Astrocyte (in vitro differentiated cells and primary cell): ENCODE measurements around the gene RNH1. TPM values are rescaled to one million over a fixed set of nuclear protein-coding genes. Genes with fewer than 3 reads are reported as not detected.

Experiments used
- DNase-seq: peaks from one replicate; pipeline ENCODE4 v3.0.0-alpha.2; 2010; ENCODE audit warnings: low read depth
- FAIRE-seq: peaks from 2 replicates; lab custom pipeline; 2011; peaks lifted over from hg19 to GRCh38; lab: Jason Lieb, UNC
- H2AFZ ChIP-seq: 2 replicates; pipeline ENCODE4 v1.6.0; 2012; ENCODE audit warnings: low read depth, low read length, inconsistent platforms
- H3K27ac ChIP-seq: 2 replicates; pipeline ENCODE4 v1.5.1; 2011; ENCODE audit warnings: low read depth, low read length, inconsistent platforms
- H3K27me3 ChIP-seq: 2 replicates; pipeline ENCODE4 v1.6.0; 2011; ENCODE audit warnings: low read length, inconsistent platforms; ENCODE audit not compliant: insufficient read depth
- H3K36me3 ChIP-seq: 2 replicates; pipeline ENCODE4 v1.5.1; 2011; ENCODE audit warnings: low read length, inconsistent platforms; ENCODE audit not compliant: insufficient read depth
- H3K4me1 ChIP-seq: 2 replicates; pipeline ENCODE4 v1.5.1; 2011; ENCODE audit warnings: low read length, inconsistent platforms; ENCODE audit not compliant: insufficient read depth
- H3K4me2 ChIP-seq: 2 replicates; pipeline ENCODE4 v1.6.0; 2012; ENCODE audit warnings: low read length, inconsistent platforms
- H3K4me3 ChIP-seq: 2 replicates; pipeline ENCODE4 v1.5.1; 2011; ENCODE audit warnings: low read depth, mild to moderate bottlenecking, low read length, inconsistent platforms; ENCODE audit not compliant: insufficient read depth
- H3K79me2 ChIP-seq: 2 replicates; pipeline ENCODE4 v1.6.0; 2012; ENCODE audit warnings: mild to moderate bottlenecking, low read length, inconsistent platforms; ENCODE audit not compliant: insufficient read depth
- H3K9ac ChIP-seq: 2 replicates; pipeline ENCODE4 v1.6.0; 2012; ENCODE audit warnings: mild to moderate bottlenecking, low read length, inconsistent platforms
- H3K9me3 ChIP-seq: 2 replicates; pipeline ENCODE4 v1.5.1; 2012; ENCODE audit warnings: low read depth, mild to moderate bottlenecking, low read length, inconsistent platforms; ENCODE audit not compliant: insufficient read depth
- H4K20me1 ChIP-seq: 2 replicates; pipeline ENCODE4 v1.6.0; 2012; ENCODE audit warnings: low read length, inconsistent platforms; ENCODE audit not compliant: insufficient read depth
- H3K27ac Mint-ChIP-seq: one replicate; pipeline ENCODE4 v1.8.0; 2021; ENCODE audit warnings: mild to moderate bottlenecking, mixed read lengths; ENCODE audit not compliant: unreplicated experiment
- H3K27me3 Mint-ChIP-seq: one replicate; pipeline ENCODE4 v1.8.0; 2021; ENCODE audit warnings: low read depth, mixed read lengths; ENCODE audit not compliant: unreplicated experiment
- H3K36me3 Mint-ChIP-seq: one replicate; pipeline ENCODE4 v1.8.0; 2021; ENCODE audit warnings: low read depth, mixed read lengths; ENCODE audit not compliant: unreplicated experiment
- H3K4me1 Mint-ChIP-seq: one replicate; pipeline ENCODE4 v1.8.0; 2021; ENCODE audit warnings: low read depth, mixed read lengths; ENCODE audit not compliant: unreplicated experiment
- H3K4me3 Mint-ChIP-seq: one replicate; pipeline ENCODE4 v1.8.0; 2021; ENCODE audit warnings: mild to moderate bottlenecking, moderate library complexity, mixed read lengths; ENCODE audit not compliant: unreplicated experiment
- H3K9me3 Mint-ChIP-seq: one replicate; pipeline ENCODE4 v1.8.0; 2021; ENCODE audit warnings: mild to moderate bottlenecking, mixed read lengths; ENCODE audit not compliant: unreplicated experiment
- EZH2 ChIP-seq: IDR thresholded peaks from 2 replicates; pipeline ENCODE4 v1.6.1; 2012; ENCODE audit warnings: mild to moderate bottlenecking, low read length, inconsistent platforms; ENCODE audit not compliant: insufficient read depth
- total RNA-seq: library from RNA; stranded (reverse); gene quantifications from 2 replicates; pipeline ENCODE4 v1.2.1, GENCODE V29; 2021
- TF ChIP-seq, protein P1 (sequence below): IDR thresholded peaks from 2 replicates; pipeline ENCODE4 v1.5.1; 2011; ENCODE audit warnings: low read depth, mild to moderate bottlenecking, inconsistent platforms, low read length, moderate library complexity; ENCODE audit not compliant: insufficient read depth

The RNH1 gene
- total RNA-seq, 1 donor from 2014 or later, result 117 TPM

DNA sequence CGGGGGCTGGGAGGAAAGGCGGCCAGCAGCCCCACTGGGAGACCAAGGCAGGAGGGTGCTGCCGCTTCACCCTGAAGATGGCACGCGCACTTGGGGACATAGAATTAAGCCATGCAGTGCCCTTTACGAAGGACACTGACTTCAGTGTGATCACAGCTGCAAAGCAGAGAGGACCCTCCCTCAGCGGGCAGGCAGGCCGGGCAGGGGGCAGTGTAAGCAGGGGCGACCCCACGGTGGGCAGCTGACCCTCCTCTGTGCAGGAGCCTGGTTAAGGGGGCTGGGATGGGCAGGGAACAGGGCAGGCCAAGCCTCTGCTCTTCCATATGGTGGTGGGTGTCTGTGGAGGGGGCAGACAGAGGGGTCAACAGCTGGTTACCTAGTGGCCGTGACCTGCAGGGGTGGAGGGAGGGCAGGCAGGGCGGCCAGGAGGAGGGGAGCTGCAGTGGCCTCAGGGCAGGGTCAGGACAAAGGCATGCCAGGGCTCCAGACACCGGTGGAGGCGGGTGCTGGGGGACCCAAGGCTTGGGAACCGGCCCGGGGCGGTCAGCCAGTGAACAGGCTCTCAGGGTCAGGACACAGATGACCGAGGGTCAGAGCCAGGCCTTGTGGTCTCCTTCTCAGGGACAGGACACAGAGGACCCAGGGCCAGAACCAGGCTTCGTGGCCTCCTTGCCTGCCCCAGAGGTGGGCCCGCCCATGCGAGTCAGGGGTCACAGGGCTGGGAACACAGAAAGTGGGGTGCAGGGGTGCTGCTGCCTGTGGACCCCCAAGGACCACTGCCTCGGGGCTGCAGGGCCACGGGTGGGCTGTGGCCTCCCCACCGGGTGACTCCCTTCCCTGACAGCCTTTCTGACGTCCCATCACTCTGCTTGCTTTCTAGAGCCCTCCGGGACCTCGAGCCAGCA, 46.3 kb upstream of the RNH1 start:
- H3K27ac Mint-ChIP-seq, result no peak overlapping the region
- TF ChIP-seq EZH2, result no peak
- TF ChIP-seq, protein P1, sequence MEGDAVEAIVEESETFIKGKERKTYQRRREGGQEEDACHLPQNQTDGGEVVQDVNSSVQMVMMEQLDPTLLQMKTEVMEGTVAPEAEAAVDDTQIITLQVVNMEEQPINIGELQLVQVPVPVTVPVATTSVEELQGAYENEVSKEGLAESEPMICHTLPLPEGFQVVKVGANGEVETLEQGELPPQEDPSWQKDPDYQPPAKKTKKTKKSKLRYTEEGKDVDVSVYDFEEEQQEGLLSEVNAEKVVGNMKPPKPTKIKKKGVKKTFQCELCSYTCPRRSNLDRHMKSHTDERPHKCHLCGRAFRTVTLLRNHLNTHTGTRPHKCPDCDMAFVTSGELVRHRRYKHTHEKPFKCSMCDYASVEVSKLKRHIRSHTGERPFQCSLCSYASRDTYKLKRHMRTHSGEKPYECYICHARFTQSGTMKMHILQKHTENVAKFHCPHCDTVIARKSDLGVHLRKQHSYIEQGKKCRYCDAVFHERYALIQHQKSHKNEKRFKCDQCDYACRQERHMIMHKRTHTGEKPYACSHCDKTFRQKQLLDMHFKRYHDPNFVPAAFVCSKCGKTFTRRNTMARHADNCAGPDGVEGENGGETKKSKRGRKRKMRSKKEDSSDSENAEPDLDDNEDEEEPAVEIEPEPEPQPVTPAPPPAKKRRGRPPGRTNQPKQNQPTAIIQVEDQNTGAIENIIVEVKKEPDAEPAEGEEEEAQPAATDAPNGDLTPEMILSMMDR, result no peak
- no peak for DNase-seq
- Histone ChIP-seq H4K20me1 (no peaks in the 10 kb centered on the region), H3K4me2 (no peak overlapping the region), H3K27ac (no peak overlapping the region), H2AFZ (no peak overlapping the region), H3K4me1 (no peaks in the 10 kb centered on the region), H3K9ac (no peak overlapping the region), H3K9me3 (no peaks in the 10 kb centered on the region), H3K4me3 (no peak overlapping the region), H3K36me3 (no peaks in the 10 kb centered on the region), H3K27me3 (peaks cover 18% of the 10 kb centered on the region), H3K79me2 (no peaks in the 10 kb centered on the region)
- H3K36me3 Mint-ChIP-seq, result no peaks in the 10 kb centered on the region
- FAIRE-seq, result no peak
- peaks cover 6% of the 10 kb centered on the region for H3K4me1 Mint-ChIP-seq
- H3K4me3 Mint-ChIP-seq, result no peak overlapping the region
- peaks cover 12% of the 10 kb centered on the region for H3K27me3 Mint-ChIP-seq
- no peaks in the 10 kb centered on the region for H3K9me3 Mint-ChIP-seq

DNA sequence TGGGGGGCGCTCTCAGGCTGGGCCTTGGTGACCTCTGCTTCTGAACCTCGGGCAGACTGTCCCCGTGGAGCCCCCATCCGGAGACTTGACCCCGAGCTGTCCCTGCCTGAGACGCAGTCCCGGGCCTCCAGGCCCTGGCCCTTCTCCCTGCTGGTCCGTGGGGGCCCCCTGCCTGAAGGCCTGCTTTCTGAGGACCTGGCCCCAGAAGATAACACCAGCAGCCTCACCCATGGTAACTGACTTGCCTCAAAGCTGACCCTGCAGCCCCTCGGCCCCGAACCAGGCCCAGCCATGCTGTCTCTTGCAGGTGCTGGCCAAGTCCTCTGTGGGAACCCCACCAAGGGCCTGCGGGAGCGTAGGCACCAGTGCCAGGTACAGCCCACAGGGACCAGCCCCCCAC, 44.6 kb upstream of the RNH1 start:
- H3K27me3 Mint-ChIP-seq, result peaks cover 7% of the 10 kb centered on the region
- Histone ChIP-seq H3K27ac (no peak overlapping the region), H3K4me3 (no peak overlapping the region), H3K4me2 (no peak overlapping the region), H3K9me3 (no peaks in the 10 kb centered on the region), H4K20me1 (no peaks in the 10 kb centered on the region), H3K9ac (no peak overlapping the region), H3K36me3 (no peaks in the 10 kb centered on the region), H3K79me2 (no peaks in the 10 kb centered on the region), H2AFZ (no peak overlapping the region), H3K27me3 (peaks cover 8% of the 10 kb centered on the region), H3K4me1 (no peaks in the 10 kb centered on the region)
- DNase-seq (no peak), FAIRE-seq (no peak)
- H3K4me1 Mint-ChIP-seq, result peaks cover 6% of the 10 kb centered on the region
- H3K36me3 Mint-ChIP-seq, result no peaks in the 10 kb centered on the region
- no peaks in the 10 kb centered on the region for H3K9me3 Mint-ChIP-seq
- H3K27ac Mint-ChIP-seq, result no peak overlapping the region
- no peak overlapping the region for H3K4me3 Mint-ChIP-seq
- no peak for TF ChIP-seq EZH2
- TF ChIP-seq, protein P1, result no peak

DNA sequence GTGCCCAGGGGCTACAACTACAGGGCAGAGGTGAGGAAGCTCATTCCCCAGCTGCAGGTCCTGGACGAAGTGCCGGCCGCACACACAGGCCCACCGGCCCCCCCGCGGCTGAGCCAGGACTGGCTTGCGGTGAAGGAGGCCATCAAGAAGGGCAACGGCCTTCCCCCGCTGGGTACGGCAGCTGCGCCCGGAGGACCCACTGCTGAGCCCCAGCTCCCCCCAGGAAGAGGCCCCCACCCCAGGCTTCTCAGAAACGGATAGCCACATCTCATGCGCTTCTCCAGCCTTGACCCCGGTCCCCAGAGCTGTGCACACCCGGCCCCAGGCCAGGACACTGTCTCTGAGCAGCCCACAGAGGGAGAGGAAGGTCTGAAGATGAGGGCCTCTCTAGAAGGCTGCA, 44.1 kb upstream of the RNH1 start:
- no peak overlapping the region for H3K4me3 Mint-ChIP-seq

More for the DNA sequence above, 44.1 kb upstream of the RNH1 start:
- Histone ChIP-seq H3K36me3 (no peaks in the 10 kb centered on the region), H3K9ac (no peak overlapping the region), H3K27ac (no peak overlapping the region), H3K9me3 (no peaks in the 10 kb centered on the region), H3K4me2 (no peak overlapping the region), H4K20me1 (no peaks in the 10 kb centered on the region), H3K79me2 (no peaks in the 10 kb centered on the region), H3K4me3 (no peak overlapping the region), H3K4me1 (no peaks in the 10 kb centered on the region), H3K27me3 (peaks cover 4% of the 10 kb centered on the region), H2AFZ (no peak overlapping the region)
- Mint-ChIP-seq H3K4me1 (peaks cover 6% of the 10 kb centered on the region), H3K36me3 (no peaks in the 10 kb centered on the region), H3K27me3 (peaks cover 4% of the 10 kb centered on the region), H3K27ac (no peak overlapping the region), H3K9me3 (no peaks in the 10 kb centered on the region)
- TF ChIP-seq, protein P1, result no peak
- no peak for TF ChIP-seq EZH2
- no peak for FAIRE-seq
- DNase-seq, result no peak
